IPS-15b (cell line): ENCODE measurements around the gene RIMBP3C.
"Not testable (repeated sequence)": the region's sequence is repeated elsewhere in the genome, so short reads cannot be mapped to it uniquely, and the experiment has no call there.

Experiments used
- H3K27me3 ChIP-seq: one replicate; pipeline ENCODE4 v1.6.1; 2013; ENCODE audit warnings: low read length; ENCODE audit not compliant: control insufficient read depth, insufficient read depth
- H3K36me3 ChIP-seq: one replicate; pipeline ENCODE4 v1.6.1; 2013; ENCODE audit warnings: low read length; ENCODE audit not compliant: control insufficient read depth, insufficient read depth
- H3K4me1 ChIP-seq: one replicate; pipeline ENCODE4 v1.6.1; 2013; ENCODE audit warnings: mild to moderate bottlenecking, low read length; ENCODE audit not compliant: control insufficient read depth, insufficient read depth
- H3K4me3 ChIP-seq: one replicate; pipeline ENCODE4 v1.5.1; 2013; ENCODE audit warnings: low read depth, low read length
- H3K9ac ChIP-seq: one replicate; pipeline ENCODE4 v1.6.1; 2013; ENCODE audit warnings: low read depth, mild to moderate bottlenecking, low read length
- H3K9me3 ChIP-seq: one replicate; pipeline ENCODE4 v1.6.1; 2013; ENCODE audit warnings: mild to moderate bottlenecking, low read length; ENCODE audit not compliant: control insufficient read depth, insufficient read depth

Gene RIMBP3C, protein sequence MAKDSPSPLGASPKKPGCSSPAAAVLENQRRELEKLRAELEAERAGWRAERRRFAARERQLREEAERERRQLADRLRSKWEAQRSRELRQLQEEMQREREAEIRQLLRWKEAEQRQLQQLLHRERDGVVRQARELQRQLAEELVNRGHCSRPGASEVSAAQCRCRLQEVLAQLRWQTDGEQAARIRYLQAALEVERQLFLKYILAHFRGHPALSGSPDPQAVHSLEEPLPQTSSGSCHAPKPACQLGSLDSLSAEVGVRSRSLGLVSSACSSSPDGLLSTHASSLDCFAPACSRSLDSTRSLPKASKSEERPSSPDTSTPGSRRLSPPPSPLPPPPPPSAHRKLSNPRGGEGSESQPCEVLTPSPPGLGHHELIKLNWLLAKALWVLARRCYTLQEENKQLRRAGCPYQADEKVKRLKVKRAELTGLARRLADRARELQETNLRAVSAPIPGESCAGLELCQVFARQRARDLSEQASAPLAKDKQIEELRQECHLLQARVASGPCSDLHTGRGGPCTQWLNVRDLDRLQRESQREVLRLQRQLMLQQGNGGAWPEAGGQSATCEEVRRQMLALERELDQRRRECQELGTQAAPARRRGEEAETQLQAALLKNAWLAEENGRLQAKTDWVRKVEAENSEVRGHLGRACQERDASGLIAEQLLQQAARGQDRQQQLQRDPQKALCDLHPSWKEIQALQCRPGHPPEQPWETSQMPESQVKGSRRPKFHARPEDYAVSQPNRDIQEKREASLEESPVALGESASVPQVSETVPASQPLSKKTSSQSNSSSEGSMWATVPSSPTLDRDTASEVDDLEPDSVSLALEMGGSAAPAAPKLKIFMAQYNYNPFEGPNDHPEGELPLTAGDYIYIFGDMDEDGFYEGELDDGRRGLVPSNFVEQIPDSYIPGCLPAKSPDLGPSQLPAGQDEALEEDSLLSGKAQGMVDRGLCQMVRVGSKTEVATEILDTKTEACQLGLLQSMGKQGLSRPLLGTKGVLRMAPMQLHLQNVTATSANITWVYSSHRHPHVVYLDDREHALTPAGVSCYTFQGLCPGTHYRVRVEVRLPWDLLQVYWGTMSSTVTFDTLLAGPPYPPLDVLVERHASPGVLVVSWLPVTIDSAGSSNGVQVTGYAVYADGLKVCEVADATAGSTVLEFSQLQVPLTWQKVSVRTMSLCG (N-terminal part only)

GRCh38 chr22:21551361-21551760 is at the start of gene RIMBP3C:
RIMBP3C (minus strand) TSS chr22:21551461; CDS start chr22:21550976, 485 bp downstream.
- H3K4me3 ChIP-seq, H3K9ac ChIP-seq, H3K36me3 ChIP-seq, H3K27me3 ChIP-seq, H3K9me3 ChIP-seq, H3K4me1 ChIP-seq: not testable (repeated sequence)

- no peak overlapping the region for H3K9ac ChIP-seq
- H3K4me1 ChIP-seq, result no peaks in the 10 kb centered on the region
Measured at GRCh38 chr22:21599053-21599893, 48.0 kb upstream of the RIMBP3C start.

GRCh38 chr22:21598302-21598701 is 47.0 kb upstream of the RIMBP3C start:
- peaks cover 24% of the 10 kb centered on the region for H3K36me3 ChIP-seq
- no peaks in the 10 kb centered on the region for H3K27me3 ChIP-seq

More at GRCh38 chr22:21599053-21599893, 48.0 kb upstream of the RIMBP3C start:
- H3K27me3 ChIP-seq, result no peaks in the 10 kb centered on the region
- no peaks in the 10 kb centered on the region for H3K9me3 ChIP-seq
- no peak overlapping the region for H3K4me3 ChIP-seq
- H3K36me3 ChIP-seq, result peaks cover 14% of the 10 kb centered on the region

DNA sequence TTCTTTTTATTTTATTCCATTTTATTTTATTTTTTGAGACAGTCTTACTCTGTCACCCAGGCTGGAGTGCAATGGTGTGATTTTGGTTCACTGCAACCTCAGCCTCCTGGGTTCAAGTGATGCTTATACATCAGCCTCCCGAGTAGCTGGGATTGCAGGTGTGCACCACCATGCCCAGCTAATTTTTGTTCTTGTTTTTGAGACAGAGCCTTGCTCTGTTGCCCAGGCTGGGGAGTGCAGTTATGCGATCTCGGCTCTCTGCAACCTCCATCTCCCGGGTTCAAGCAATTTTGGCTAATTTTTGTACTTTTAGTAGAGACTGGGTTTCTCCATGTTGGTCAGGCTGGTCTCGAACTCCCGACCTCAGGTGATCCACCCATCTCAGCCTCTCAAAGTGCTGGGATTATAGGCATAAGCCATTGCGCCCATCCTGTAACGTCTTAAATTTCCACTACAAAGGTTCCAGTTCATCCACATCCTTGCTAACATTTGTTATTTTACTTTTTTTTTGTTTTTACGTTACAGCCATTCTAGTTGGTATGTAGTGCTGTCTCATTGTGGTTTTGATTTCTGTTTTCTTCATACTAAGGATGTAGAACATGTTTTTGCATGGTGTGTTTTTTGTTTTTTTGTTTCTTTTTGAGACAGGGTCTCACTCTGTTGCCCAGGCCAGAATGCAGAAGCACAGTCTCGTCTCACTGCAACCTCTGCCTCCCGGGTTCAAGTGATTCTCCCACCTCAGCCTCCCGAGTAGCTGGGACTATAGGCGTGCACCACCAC is 45.3 kb upstream of the RIMBP3C start:
- not testable (repeated sequence) for H3K9ac ChIP-seq, H3K9me3 ChIP-seq, H3K27me3 ChIP-seq, H3K4me3 ChIP-seq, H3K4me1 ChIP-seq
- H3K36me3 ChIP-seq, result peaks cover 27% of the 10 kb centered on the region

More at GRCh38 chr22:21598302-21598701, 47.0 kb upstream of the RIMBP3C start:
- Histone ChIP-seq H3K4me3 (no peak overlapping the region), H3K4me1 (no peaks in the 10 kb centered on the region), H3K9me3 (no peaks in the 10 kb centered on the region), H3K9ac (no peak overlapping the region)

- Histone ChIP-seq H3K36me3 (peaks cover 27% of the 10 kb centered on the region), H3K4me3 (no peak overlapping the region), H3K9ac (no peak overlapping the region), H3K27me3 (no peaks in the 10 kb centered on the region), H3K4me1 (no peaks in the 10 kb centered on the region), H3K9me3 (no peaks in the 10 kb centered on the region)
Measured at GRCh38 chr22:21594865-21595452, 43.7 kb upstream of the RIMBP3C start.

DNA sequence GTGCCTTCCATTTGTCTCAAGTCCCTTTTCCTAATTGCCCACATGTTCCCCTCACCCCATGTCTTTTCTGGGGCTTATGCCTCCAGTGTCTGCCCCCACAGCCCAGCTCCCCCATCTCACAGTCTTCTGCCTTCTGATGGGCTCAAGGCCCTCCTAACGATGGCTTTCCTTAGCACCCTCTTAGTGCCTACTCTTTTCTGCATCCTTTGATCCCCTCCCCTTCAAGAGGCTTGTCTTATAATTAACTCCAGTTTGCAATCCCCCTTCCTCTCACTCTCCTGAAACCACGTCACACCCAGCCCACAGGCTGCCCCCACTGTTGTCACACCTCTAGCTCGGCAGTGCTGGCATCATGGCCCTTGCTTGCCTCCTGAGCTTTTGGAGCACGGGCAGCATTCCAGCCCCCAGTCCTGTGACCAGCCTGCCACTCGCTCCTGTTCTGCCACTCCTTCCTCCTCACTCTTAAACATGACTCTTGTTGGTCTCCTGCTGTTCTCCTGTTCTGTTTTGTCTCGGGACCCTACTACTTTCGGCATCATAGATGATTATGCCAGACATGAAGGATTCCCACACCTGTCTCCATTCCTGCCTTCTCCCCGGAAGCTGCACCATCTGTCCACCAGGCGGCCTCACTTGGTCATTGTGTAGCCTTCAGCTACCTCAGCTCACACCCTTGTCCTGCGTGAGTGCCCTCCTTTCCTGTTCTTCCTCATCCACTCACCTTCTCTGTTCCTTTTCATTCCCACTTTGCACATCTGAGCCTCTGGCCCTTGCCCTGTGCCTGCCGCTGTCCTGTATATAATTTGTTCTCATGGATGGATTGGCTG is 42.4 kb upstream of the RIMBP3C start:
- Histone ChIP-seq H3K9me3 (no peaks in the 10 kb centered on the region), H3K4me3 (no peak overlapping the region), H3K4me1 (peaks cover 6% of the 10 kb centered on the region), H3K36me3 (peaks cover 27% of the 10 kb centered on the region), H3K27me3 (no peaks in the 10 kb centered on the region), H3K9ac (no peak overlapping the region)

GRCh38 chr22:21592422-21592821 is 41.2 kb upstream of the RIMBP3C start:
- no peaks in the 10 kb centered on the region for H3K9me3 ChIP-seq
- H3K36me3 ChIP-seq, result peaks cover 29% of the 10 kb centered on the region
- H3K27me3 ChIP-seq, result no peaks in the 10 kb centered on the region
- no peak overlapping the region for H3K4me3 ChIP-seq
- peaks cover 8% of the 10 kb centered on the region for H3K4me1 ChIP-seq
- H3K9ac ChIP-seq, result no peak overlapping the region

GRCh38 chr22:21591695-21592094 is 40.4 kb upstream of the RIMBP3C start:
- H3K9me3 ChIP-seq, result no peaks in the 10 kb centered on the region
- H3K27me3 ChIP-seq, result no peaks in the 10 kb centered on the region
- no peak overlapping the region for H3K9ac ChIP-seq
- H3K36me3 ChIP-seq, result peaks cover 29% of the 10 kb centered on the region
- no peak overlapping the region for H3K4me3 ChIP-seq
- H3K4me1 ChIP-seq, result peaks cover 8% of the 10 kb centered on the region

DNA sequence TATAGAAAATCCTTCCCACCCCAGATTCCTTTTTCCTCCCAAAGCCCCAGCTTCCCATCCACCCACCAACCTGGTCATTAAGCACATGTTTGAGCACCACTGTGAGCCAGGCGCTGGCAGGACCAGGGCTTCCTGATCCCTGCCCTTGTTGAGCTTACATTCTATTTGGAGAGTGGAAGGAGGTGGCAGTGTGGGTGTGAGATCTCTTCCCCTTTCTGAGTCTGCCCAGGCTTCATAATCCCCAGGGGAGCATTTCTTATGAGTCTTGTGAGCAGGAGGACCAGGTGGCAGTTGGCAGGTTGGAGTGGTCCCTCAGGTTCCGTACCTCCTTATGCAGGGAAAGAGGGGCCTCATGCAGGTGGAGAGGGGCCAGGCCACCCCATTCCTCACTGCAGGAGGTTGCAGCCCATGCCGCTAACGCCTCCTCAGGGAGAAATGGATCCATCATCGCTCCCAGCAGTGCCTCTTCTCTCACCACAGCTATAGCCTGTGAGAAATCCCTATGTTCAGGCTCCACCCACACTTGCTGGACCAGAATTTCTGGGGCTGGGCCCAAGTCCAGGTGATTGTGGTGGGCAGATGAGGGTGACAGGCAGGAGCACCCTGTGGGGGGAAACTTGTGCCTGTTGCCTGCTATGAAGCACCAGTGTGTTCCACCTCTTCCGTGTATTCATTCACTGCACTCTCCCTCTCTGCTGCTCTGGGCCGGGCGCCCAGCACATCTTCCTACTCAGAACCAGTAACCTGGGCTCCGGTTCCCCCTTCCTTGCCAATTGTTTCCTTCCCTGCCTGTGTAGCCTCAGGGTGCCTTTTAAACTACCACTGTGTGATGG is 39.8 kb upstream of the RIMBP3C start:
- peaks cover 8% of the 10 kb centered on the region for H3K4me1 ChIP-seq
- H3K9me3 ChIP-seq, result no peaks in the 10 kb centered on the region
- H3K4me3 ChIP-seq, result no peak overlapping the region
- H3K27me3 ChIP-seq, result no peaks in the 10 kb centered on the region
- H3K36me3 ChIP-seq, result peaks cover 29% of the 10 kb centered on the region
- H3K9ac ChIP-seq, result no peak overlapping the region
